H1 (cell line): ENCODE measurements around the gene SH3BP5. TPM values are rescaled to one million over a fixed set of nuclear protein-coding genes. Genes with fewer than 3 reads are reported as not detected.

ENCODE experiments used
- CEBPB ChIP-seq: IDR thresholded peaks from 2 replicates; pipeline ENCODE4 v1.6.1; 2012; ENCODE audit warnings: low read depth, low read length
- SIRT6 ChIP-seq: IDR thresholded peaks from one replicate; pipeline ENCODE4 v1.7.1; 2012; ENCODE audit warnings: low read length, inconsistent platforms
- polyA plus RNA-seq, 7 experiments: library from polyadenylated mRNA; depleted of rRNA in 3 of 7; stranded (reverse) in 5 of 7; unstranded in 2 of 7; fragments of >200 nt in 5 of 7; fragments of 200-250 nt in 2 of 7; gene quantifications; 1 replicate in 5 of 7; 2 replicates in 1 of 7; 4 replicates in 1 of 7; pipeline versions ENCODE4 v1.2.1 to v1.2.3, GENCODE V29; 2011 to 2013; ENCODE audit warnings: missing spikeins in 2 of 7, mixed read lengths in 2 of 7
- total RNA-seq: library from RNA; stranded (reverse); fragmentation: NEBNext Ultra II Directional; extraction: Animal tissue kit (Norgen Biotek cat#: 25700); gene quantifications from 2 replicates; pipeline ENCODE4 v1.2.1, GENCODE V29; 2021

The SH3BP5 gene
- total and polyA plus RNA-seq, 2 of the 8 experiments (the other 6 are each of a cell fraction or from before 2014, with no cell fraction given): 7.1 to 9.7 TPM

- TF ChIP-seq SIRT6: no peak
- TF ChIP-seq CEBPB: no peak
Measured at GRCh38 chr3:15288331-15289035, 43.9 kb downstream of the SH3BP5 start (continued).
